HUDEP-2 (cell line): Measurements from ENCODE around the gene CYB561D2.
A peak's percentile ranks its signal among the peaks of the same experiment; 100 is the strongest.

Experiments used
- DNase-seq, 76 experiments: peaks; one replicate each; lab custom pipeline; 2025; ENCODE audit not compliant: unreplicated experiment in 76 of 76; lab: John Stamatoyannopoulos, UW

CYB561D2 gene

GRCh38 chr3:50385754-50386153 lies 35.1 kb downstream of the CYB561D2 start:
- peak in 11 of 76 experiments; percentile 12 to 50 (median 28) for DNase-seq

GRCh38 chr3:50388016-50388719 lies 37.5 kb downstream of the CYB561D2 start:
- DNase-seq, result peak in 26 of 76 experiments; percentile 6 to 61 (median 24)

- DNase-seq, result no peak
These were observed 38.2 kb downstream of the CYB561D2 start for GRCh38 chr3:50388720-50389413.

- peak in 2 of 76 experiments; percentile 32 to 39 for DNase-seq
These were observed 38.7 kb downstream of the CYB561D2 start for GRCh38 chr3:50389414-50389767.

- DNase-seq, result peak in 75 of 76 experiments; percentile 60 to 96 (median 89)
These were observed 40.0 kb downstream of the CYB561D2 start for GRCh38 chr3:50390508-50391224.

GRCh38 chr3:50392101-50392715 lies 41.5 kb downstream of the CYB561D2 start:
- DNase-seq, result peak in 20 of 76 experiments; percentile 5 to 46 (median 32)

GRCh38 chr3:50393061-50393460 lies 42.4 kb downstream of the CYB561D2 start:
- peak in 3 of 76 experiments; percentile 15 to 22 (median 20) for DNase-seq

- no peak for DNase-seq
These were observed 44.6 kb downstream of the CYB561D2 start for GRCh38 chr3:50395070-50395860.

GRCh38 chr3:50396502-50396901 lies 45.8 kb downstream of the CYB561D2 start:
- DNase-seq, result no peak

- peak in 10 of 76 experiments; percentile 8 to 24 (median 14) for DNase-seq
These were observed 51.4 kb downstream of the CYB561D2 start for GRCh38 chr3:50401978-50402595.
